Activated CD4-positive, alpha-beta T cell treated with anti-CD3 and anti-CD28 coated beads, Interleukin-2, amount 10 ng/mL, durations not matched to agents 24 days and 14 days (primary cell): Measurements from ENCODE around the gene THSD8. TPM values are rescaled to one million over a fixed set of nuclear protein-coding genes. Genes with fewer than 3 reads are reported as not detected.
"Not testable (repeated sequence)": the region's sequence is repeated elsewhere in the genome, so short reads cannot be mapped to it uniquely, and the experiment has no call there.

Experiments
- DNase-seq: peaks from one replicate; pipeline ENCODE4 v3.0.0; 2022
- H3K27ac Mint-ChIP-seq: one replicate; pipeline ENCODE4 v1.8.0; 2022; ENCODE audit warnings: mild to moderate bottlenecking, mixed read lengths
- H3K27me3 Mint-ChIP-seq: one replicate; pipeline ENCODE4 v1.8.0; 2022; ENCODE audit warnings: mixed read lengths
- H3K36me3 Mint-ChIP-seq: one replicate; pipeline ENCODE4 v1.8.0; 2022; ENCODE audit warnings: low read depth, mild to moderate bottlenecking, mixed read lengths
- H3K4me1 Mint-ChIP-seq: one replicate; pipeline ENCODE4 v1.8.0; 2021; ENCODE audit warnings: mixed read lengths
- H3K4me3 Mint-ChIP-seq: one replicate; pipeline ENCODE4 v1.8.0; 2022; ENCODE audit warnings: mild to moderate bottlenecking, moderate library complexity, mixed read lengths
- H3K9me3 Mint-ChIP-seq: one replicate; pipeline ENCODE4 v1.8.0; 2021; ENCODE audit warnings: mixed read lengths
- intact Hi-C: fragments of 100-400 bp; cut with micrococcal nuclease; formaldehyde crosslinking; loops from one replicate; pipeline ENCODE4 v1.15.1; 2023
- total RNA-seq: library from RNA; stranded (reverse); gene quantifications from 2 replicates; pipeline ENCODE4 v1.2.3, GENCODE V29; 2022

The THSD8 gene
- total RNA-seq, 1 donor from 2014 or later = 32.7 TPM

DNA sequence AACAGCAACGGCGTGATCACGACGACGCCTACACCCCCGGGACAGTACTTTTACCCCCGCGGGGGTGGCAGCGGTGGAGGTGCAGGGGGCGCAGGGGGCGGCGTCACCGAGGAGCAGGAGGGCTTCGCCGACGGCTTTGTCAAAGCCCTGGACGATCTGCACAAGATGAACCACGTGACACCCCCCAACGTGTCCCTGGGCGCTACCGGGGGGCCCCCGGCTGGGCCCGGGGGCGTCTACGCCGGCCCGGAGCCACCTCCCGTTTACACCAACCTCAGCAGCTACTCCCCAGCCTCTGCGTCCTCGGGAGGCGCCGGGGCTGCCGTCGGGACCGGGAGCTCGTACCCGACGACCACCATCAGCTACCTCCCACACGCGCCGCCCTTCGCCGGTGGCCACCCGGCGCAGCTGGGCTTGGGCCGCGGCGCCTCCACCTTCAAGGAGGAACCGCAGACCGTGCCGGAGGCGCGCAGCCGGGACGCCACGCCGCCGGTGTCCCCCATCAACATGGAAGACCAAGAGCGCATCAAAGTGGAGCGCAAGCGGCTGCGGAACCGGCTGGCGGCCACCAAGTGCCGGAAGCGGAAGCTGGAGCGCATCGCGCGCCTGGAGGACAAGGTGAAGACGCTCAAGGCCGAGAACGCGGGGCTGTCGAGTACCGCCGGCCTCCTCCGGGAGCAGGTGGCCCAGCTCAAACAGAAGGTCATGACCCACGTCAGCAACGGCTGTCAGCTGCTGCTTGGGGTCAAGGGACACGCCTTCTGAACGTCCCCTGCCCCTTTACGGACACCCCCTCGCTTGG is 9.6 kb upstream of the THSD8 start:
- no peaks in the 10 kb centered on the region for H3K27me3 Mint-ChIP-seq
- peaks cover 43% of the 10 kb centered on the region for H3K4me1 Mint-ChIP-seq
- peak; percentile 94 for DNase-seq
- intact Hi-C loops = loop anchor here (2.0 to 5.0 kb wide), 2 partner anchors 70 to 365 kb away; partner anchors contain the start of gene TNPO2
- H3K9me3 Mint-ChIP-seq = no peaks in the 10 kb centered on the region
- peaks cover 26% of the 10 kb centered on the region for H3K36me3 Mint-ChIP-seq
- H3K27ac Mint-ChIP-seq = peak overlapping the region; percentile 97
- H3K4me3 Mint-ChIP-seq = peak overlapping the region; percentile 96

DNA sequence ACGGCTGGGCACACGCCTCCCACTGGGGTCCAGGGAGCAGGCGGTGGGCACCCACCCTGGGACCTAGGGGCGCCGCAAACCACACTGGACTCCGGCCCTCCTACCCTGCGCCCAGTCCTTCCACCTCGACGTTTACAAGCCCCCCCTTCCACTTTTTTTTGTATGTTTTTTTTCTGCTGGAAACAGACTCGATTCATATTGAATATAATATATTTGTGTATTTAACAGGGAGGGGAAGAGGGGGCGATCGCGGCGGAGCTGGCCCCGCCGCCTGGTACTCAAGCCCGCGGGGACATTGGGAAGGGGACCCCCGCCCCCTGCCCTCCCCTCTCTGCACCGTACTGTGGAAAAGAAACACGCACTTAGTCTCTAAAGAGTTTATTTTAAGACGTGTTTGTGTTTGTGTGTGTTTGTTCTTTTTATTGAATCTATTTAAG is 9.0 kb upstream of the THSD8 start:
- H3K4me3 Mint-ChIP-seq = peak overlapping the region; percentile 96
- H3K9me3 Mint-ChIP-seq = no peaks in the 10 kb centered on the region
- peaks cover 43% of the 10 kb centered on the region for H3K4me1 Mint-ChIP-seq
- no peaks in the 10 kb centered on the region for H3K27me3 Mint-ChIP-seq
- intact Hi-C loops = loop anchor here (2.0 to 5.0 kb wide), 2 partner anchors 71 to 364 kb away; partner anchors contain the start of gene TNPO2
- H3K36me3 Mint-ChIP-seq = peaks cover 27% of the 10 kb centered on the region
- no peak for DNase-seq
- H3K27ac Mint-ChIP-seq = peak overlapping the region; percentile 97

DNA sequence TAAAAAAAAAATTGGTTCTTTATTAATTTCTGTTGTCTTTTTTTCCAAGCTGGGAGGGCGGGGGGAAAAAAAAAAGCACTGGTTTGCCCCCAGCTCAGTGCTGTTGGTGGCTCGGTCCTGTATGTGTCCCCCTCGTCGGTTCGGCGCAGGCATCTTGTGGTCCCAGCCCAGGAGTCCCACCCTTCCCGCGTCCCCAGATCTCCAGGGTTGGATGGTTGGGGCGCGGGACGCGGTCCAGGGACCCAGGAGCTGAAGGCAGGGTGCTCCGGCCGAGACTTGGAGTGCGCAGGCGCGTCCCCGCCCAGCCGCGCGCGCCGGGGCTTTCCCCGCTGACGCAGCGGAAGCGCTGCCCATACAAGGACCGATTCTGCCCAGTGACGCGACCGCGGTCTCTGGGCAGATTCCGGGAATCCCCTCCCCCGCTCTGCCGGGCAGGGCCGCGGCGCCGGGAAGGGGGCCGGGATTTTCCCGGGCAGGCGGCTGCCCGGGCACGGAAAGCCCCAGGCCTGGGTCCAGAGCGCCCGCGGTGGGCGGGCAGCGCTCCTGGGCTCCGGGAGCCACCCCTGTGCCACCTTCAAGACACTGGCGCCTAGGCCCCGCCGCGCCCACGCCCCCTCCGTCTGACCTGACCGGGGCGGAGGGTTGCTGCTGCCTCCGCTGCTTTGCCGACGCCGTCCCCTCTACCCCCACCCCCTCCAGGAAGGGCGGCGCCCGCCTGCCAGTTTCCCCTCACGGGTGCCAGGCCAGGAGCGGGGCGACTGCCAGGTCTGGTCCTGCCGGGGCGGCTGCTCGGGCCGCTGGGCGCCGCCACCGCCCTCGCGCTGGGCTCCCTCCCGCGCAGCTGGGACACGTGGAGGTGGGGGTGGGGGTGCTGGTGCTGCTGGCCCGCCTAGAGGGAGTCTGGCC is 8.3 kb upstream of the THSD8 start:
- H3K27ac Mint-ChIP-seq = peak overlapping the region; percentile 97
- H3K36me3 Mint-ChIP-seq = peaks cover 29% of the 10 kb centered on the region
- DNase-seq = peak; percentile 98
- H3K4me1 Mint-ChIP-seq = peaks cover 40% of the 10 kb centered on the region
- peak overlapping the region; percentile 96 for H3K4me3 Mint-ChIP-seq
- H3K27me3 Mint-ChIP-seq = no peaks in the 10 kb centered on the region
- no peaks in the 10 kb centered on the region for H3K9me3 Mint-ChIP-seq
- intact Hi-C loops = loop anchor here (2.0 to 5.0 kb wide), 2 partner anchors 71 to 363 kb away; partner anchors contain the start of gene TNPO2

- peaks cover 36% of the 10 kb centered on the region for H3K36me3 Mint-ChIP-seq
Measured at GRCh38 chr19:12794196-12794941, 7.5 kb upstream of the THSD8 start.

GRCh38 chr19:12794971-12795381 is 6.9 kb upstream of the THSD8 start:
- Mint-ChIP-seq H3K36me3 (peaks cover 40% of the 10 kb centered on the region), H3K9me3 (no peaks in the 10 kb centered on the region), H3K4me1 (peaks cover 38% of the 10 kb centered on the region), H3K4me3 (peak overlapping the region; percentile 84), H3K27me3 (no peaks in the 10 kb centered on the region), H3K27ac (peak overlapping the region; percentile 92)
- intact Hi-C loops = loop anchor here (5.0 kb wide), 1 partner anchor 73 kb away; the partner anchor contains the start of gene TNPO2
- DNase-seq = no peak

More at GRCh38 chr19:12794196-12794941, 7.5 kb upstream of the THSD8 start:
- DNase-seq = peak; percentile 73
- H3K27me3 Mint-ChIP-seq = no peaks in the 10 kb centered on the region
- no peaks in the 10 kb centered on the region for H3K9me3 Mint-ChIP-seq
- peak overlapping the region; percentile 84 for H3K4me3 Mint-ChIP-seq
- H3K27ac Mint-ChIP-seq = peak overlapping the region; percentile 92
- intact Hi-C loops = loop anchor here (5.0 kb wide), 1 partner anchor 72 kb away; the partner anchor contains the start of gene TNPO2
- peaks cover 34% of the 10 kb centered on the region for H3K4me1 Mint-ChIP-seq

GRCh38 chr19:12796146-12797071 is 5.5 kb upstream of the THSD8 start:
- peak; percentile 94 for DNase-seq
- Mint-ChIP-seq H3K27me3 (no peaks in the 10 kb centered on the region), H3K4me3 (peak overlapping the region; percentile 83), H3K4me1 (peaks cover 36% of the 10 kb centered on the region), H3K9me3 (no peaks in the 10 kb centered on the region), H3K36me3 (peaks cover 48% of the 10 kb centered on the region), H3K27ac (peak overlapping the region; percentile 90)
- intact Hi-C loops = loop anchor here (1.0 kb wide), 3 partner anchors 19 to 36 kb away; no protein-coding TSS in a partner anchor

DNA sequence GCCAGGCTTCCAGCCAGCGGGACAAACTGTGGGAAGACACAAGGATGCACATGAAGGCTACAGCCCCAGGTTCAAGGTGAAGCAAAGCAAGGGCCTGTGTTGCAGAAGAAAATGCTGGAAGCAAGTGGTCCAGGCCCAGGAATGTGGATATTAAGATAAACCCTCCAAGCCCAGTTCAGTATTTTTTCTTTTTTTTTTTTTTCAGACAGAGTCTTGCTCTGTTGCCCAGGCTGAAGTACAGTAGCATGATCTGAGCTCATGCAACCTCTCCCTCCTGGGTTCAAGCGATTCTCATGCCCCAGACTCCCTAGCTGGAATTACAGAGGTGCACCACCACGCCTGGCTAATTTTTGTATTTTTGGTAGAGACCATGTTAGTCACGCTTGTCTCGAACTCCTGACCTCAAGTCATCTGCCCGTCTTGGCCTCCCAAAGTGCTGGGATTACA is 4.7 kb upstream of the THSD8 start:
- Mint-ChIP-seq H3K27me3 (no peaks in the 10 kb centered on the region), H3K9me3 (no peaks in the 10 kb centered on the region), H3K4me1 (peaks cover 37% of the 10 kb centered on the region), H3K27ac (no peak overlapping the region), H3K36me3 (peaks cover 42% of the 10 kb centered on the region), H3K4me3 (no peak overlapping the region)
- intact Hi-C loops = no loop called here
- DNase-seq = peak; percentile 57

GRCh38 chr19:12797607-12798006 is 4.3 kb upstream of the THSD8 start:
- Mint-ChIP-seq H3K4me1 (peaks cover 42% of the 10 kb centered on the region), H3K36me3 (peaks cover 37% of the 10 kb centered on the region)
- H3K9me3 Mint-ChIP-seq, intact Hi-C loops, H3K4me3 Mint-ChIP-seq, H3K27ac Mint-ChIP-seq, H3K27me3 Mint-ChIP-seq, DNase-seq: not testable (repeated sequence)

DNA sequence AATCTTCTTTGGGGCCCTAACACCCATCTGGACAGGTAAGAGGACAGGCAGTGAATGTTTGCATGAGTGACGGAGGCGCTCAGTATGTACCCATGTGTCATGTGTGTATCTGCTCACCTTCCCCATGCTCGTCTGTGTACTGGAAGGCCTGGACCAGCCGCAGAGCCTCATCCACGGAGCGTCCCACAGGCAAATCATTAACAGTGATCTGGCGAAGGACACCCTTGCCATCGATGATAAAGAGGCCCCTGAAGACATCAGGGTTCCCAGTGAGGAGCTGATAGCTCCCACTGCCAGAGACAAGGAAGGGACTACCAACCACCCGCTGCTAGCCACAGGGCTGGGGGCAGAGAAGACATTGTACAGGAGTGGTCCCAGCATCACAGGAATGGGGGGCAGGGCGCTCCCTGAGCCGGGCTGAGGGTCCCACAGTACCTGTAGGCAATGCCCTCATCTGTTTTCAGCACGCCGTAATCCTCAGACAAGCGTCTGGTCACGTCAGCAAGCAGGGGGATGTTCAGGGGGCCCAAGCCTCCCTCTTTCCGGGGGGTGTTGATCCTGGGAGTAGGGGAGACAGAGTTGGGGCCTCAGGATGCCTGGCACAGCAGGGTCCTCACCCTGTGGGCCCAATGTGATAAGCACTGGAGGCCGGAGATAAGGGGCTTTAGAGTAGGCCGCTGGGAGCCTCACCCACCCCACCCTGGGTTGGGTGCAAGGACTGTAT is 2.0 kb upstream of the THSD8 start:
- Mint-ChIP-seq H3K9me3 (no peaks in the 10 kb centered on the region), H3K27ac (no peak overlapping the region), H3K4me3 (peak overlapping the region; percentile 93), H3K27me3 (no peaks in the 10 kb centered on the region), H3K36me3 (peaks cover 26% of the 10 kb centered on the region), H3K4me1 (peaks cover 34% of the 10 kb centered on the region)
- peak; percentile 55 for DNase-seq
- intact Hi-C loops = loop anchor here (2.0 kb wide), 1 partner anchor 47 kb away; no protein-coding TSS in a partner anchor

- H3K4me3 Mint-ChIP-seq = peak overlapping the region; percentile 93
- DNase-seq = peak; percentile 56
- peaks cover 30% of the 10 kb centered on the region for H3K4me1 Mint-ChIP-seq
- H3K27me3 Mint-ChIP-seq = no peaks in the 10 kb centered on the region
- peaks cover 26% of the 10 kb centered on the region for H3K36me3 Mint-ChIP-seq
- H3K9me3 Mint-ChIP-seq = no peaks in the 10 kb centered on the region
- intact Hi-C loops = loop anchor here (2.0 kb wide), 1 partner anchor 46 kb away; no protein-coding TSS in a partner anchor
- no peak overlapping the region for H3K27ac Mint-ChIP-seq
Measured at GRCh38 chr19:12800466-12800770, 1.5 kb upstream of the THSD8 start.

DNA sequence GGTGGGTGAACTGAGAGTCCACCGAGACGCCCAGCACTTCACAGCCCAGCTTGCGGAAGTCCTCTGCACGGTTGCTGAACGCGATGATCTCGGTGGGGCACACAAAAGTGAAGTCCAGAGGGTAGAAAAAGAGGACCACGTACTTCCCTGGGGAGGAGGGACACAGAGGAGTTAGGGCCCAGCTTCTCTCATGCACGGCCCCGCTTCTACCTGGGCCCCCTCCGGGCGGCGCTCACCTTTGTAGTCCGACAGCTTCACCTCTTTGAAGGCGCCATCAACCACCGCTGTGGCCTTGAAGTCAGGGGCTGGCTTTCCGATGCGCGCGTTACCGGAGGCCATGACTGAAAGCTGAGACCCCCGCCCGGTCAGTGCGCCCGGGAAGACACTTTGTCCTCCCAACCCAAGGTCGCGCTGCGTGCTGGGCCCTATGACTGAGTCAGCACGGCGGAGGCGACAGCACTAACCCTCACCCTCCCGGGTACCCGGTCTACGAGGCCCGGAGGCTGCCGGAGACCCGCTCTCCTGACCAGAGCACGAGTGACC is 875 bp upstream of the THSD8 start:
- Mint-ChIP-seq H3K4me3 (peak overlapping the region; percentile 93), H3K27me3 (no peaks in the 10 kb centered on the region), H3K9me3 (no peaks in the 10 kb centered on the region), H3K36me3 (peaks cover 26% of the 10 kb centered on the region), H3K4me1 (peaks cover 28% of the 10 kb centered on the region), H3K27ac (peak overlapping the region; percentile 89)
- intact Hi-C loops = loop anchor here (2.0 kb wide), 1 partner anchor 46 kb away; no protein-coding TSS in a partner anchor
- no peak for DNase-seq
